ENCODE results near the gene RBP3.

GRCh38 chr10:47368431-47369180 lies 20.4 kb downstream of the RBP3 start:
- TF ChIP-seq CTCF (IDR thresholded peaks at IDR 0.05) (no peak), POLR2A (IDR thresholded peaks at IDR 0.05) (no peak), POLR2AphosphoS5 (IDR thresholded peaks at IDR 0.05) (no peak), EP300 (IDR thresholded peaks at IDR 0.05) (no peak)

All from sigmoid colon (tissue), 4 donors.